ENCODE measurements around the gene ARHGAP18.
A peak's percentile ranks its signal among the peaks of the same experiment; 100 is the strongest.

The ARHGAP18 gene

DNA sequence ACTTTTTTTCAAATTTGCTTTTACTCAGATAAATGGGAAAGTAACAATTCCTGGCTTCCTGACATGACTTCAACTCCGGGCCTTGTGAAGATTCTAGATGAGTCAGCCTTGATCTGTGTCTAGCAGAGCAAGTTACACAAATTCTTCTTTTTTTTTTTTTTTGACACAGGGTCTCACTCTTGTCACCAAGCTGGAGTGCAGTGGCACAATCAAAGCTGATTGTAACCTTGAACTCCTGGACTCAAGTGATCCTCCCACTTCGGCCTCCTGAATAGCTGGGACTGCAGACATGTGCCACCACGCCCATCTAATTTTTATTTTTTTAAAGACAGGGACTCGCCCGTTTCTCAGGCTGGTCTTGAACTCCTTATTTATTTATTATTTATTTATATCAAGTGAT is 7.3 kb upstream of the ARHGAP18 start:
- ATAC-seq: no peak

DNA sequence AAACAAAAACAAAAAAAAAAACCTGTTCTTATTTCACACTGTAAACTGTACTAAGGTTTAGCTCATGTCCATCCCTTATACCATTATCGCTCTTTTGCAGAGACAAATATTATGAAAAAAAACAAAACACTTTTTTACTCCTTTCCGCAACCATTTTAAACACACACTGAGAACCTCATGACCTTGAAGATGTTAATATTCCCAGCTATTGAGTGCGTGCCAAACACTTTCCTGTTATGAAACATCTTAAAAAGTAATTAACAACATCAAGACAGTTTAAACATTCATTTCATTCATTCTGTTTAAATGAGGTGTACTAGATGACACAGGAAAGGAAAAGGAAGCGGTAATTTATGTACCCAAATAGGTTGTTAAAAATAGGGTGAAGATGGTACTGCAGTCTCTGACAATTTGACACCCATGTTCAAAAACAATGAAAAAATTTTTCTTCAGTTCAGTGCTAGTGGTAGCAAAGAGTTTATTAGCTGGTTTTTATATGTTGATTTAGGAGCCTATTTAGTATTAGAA is 3.9 kb upstream of the ARHGAP18 start:
- no peak for ATAC-seq

DNA sequence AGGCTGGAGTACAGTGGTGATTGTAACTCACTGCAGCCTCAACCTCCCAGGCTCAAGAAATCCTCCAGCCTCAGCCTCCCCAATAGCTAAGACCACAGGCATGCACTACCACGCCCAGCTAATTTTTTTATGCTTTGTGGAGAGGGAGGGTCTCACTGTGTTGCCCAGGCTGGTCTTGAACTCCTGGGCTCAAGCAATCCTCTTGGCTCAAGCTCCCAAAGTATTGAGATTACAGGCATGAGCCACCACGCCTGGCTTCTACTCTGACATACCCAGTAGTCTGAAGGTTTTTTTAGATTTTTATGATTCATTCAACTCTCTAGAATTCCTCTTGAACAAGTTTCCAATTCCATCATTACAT is 1.3 kb upstream of the ARHGAP18 start:
- ATAC-seq: no peak

DNA sequence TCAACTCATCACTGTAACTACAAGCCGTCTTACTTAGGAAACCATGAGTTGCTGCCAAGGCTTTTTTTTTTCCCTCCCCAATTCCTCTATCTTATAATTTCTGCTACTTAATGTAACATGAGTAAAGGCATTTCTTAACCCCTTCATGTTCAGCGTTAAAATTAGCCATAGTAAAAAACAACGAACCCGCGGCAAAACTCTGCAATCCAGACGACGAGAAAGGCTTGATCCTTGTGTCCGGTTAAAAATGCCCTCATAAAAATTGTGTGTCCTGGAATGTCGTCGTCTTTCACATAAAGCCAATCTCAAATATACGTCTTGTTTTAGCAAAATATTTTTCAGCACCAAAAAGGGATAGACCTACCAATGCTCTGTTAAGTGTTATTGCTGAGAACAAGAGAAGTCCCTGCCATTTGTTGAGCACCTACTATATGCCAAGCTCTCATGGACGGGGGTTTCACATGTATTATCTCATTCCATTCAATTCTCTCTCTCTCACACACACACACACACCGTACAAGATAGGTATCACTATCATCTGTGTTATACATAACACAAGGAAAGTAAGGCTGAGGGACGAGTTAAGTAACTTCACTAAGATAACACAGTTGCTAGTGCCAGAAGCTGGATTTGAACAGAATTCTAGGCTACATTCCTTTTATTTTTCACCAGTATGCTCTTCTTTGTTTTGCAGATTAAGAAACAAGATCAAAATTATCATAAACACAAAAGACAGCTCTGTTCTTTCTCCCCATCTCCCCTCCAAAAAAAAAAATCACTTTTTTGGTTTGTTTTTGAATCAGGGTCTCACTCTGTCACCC is 683 bp upstream of the ARHGAP18 start:
- ATAC-seq: no peak

DNA sequence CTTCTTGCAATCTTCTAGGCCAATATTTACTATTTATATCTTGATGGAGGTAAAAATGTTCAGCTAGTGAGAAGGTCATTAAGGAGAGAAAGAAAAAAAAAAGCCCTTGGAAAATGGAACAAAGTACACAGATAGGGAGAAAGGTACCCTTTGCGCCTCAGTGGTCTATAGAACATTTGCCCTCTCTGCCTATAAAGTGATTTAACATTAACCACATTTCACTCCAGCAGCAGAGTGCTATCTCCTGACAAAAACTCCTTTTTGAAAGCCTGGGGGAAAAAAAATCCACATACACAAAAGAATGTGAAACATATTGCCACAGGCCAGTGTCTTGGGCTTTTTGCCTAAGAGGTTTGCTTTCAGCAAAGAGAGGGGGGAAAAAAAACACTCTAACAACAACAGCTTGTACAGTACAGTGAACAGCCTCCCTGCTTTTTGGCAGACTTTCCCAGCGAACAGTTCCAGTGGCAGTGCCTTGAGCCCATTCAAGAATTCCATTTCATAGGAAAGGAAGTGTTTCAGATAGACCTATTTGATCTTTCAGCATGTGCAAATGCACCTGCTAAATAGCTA is 695 bp downstream of the ARHGAP18 start:
- ATAC-seq: no peak

DNA sequence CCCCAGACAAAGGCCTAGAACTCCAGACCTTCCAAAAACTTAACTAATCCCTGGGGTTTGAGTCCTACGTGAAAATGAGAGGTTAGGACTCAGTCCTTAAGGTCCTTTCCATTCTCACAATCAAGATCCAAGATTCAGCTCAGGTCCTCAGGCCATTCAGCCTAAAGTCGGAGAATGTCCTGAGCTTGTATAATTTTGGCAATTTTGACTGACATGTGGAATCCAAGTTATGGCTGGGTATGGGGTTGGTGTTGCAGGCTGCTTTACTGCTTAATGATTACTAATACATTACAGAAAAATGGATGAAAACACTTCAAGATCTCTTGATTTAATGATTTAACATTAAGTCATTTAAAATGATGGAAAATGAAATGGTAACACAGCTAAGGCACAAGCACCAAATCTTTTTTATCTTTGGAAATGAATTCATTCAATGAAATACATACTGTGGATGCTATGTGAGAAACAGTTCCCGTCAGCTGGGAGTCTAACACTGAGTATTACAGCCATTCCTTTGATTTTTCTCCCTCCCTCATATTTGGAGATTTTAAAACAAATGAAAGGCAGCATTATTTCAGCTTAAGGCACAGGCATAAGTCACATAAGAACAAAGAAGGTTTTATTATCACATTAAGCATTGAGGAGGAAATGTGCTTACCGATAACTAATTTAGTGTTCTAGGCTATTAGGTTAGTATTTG is 1.3 kb downstream of the ARHGAP18 start:
- no peak for ATAC-seq

DNA sequence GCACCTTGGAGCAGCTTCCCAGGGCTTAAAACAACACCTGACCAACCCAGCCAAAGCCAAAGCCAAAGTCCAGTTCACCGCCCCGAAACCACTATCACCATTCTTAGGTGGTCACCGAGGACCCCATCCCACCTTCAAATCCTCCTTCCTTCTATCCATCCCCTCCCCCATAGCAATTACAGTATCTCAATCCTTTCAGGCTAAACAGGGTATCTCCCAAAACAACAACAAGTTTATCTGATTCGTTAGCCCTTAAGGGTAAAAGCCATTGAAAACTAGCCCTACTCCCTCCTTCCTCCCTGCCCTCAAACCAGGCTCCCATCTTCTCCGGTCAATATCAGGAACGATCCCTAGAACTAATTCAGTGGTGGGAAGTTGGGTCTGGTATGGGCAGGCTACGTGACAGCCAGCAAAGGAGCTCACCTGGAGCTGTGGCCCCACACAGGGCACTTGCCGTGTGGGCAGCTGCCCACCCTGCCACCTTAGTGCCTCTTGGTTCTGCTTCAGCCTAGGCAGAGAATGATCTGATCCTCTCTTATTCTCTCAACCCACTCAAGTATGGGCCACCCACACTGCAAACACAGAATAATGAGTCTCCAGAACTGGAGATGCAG is 2.0 kb downstream of the ARHGAP18 start:
- ATAC-seq: no peak

DNA sequence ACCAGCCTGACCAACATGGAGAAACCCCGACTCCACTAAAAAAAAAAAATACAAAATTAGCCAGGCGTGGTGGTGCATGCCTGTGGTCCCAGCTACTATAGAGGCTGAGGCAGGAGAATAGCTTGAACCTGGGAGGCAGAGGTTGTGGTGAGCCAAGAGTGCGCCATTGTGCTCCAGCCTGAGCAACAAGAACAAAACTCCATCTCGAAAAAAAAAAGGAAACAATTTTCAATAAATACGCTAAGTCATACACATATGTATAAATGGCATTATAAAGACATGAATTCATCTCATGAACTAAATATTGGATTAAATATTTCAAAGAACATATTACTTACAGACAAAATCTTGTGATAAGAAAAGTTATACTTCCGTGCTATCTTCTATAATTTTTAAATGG is 2.9 kb downstream of the ARHGAP18 start:
- no peak for ATAC-seq

DNA sequence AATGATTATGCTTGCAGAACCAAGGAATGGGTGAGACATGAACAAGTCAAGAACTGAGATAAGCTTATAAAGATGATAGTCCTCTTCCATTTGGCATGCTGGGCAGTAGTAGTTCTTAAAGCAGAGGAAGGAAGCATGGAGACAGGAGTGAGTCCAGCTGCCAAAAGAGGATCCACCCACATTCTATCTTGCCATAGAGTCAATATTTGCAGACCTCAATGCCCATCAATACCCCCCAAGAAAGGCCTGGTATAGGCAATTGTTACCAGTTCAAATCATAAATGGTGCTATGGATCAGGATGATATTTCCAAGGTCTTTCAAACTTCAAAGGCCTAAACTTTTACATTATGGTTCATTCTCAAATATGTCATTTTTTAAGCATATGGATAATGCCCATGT is 4.8 kb downstream of the ARHGAP18 start:
- ATAC-seq: no peak

DNA sequence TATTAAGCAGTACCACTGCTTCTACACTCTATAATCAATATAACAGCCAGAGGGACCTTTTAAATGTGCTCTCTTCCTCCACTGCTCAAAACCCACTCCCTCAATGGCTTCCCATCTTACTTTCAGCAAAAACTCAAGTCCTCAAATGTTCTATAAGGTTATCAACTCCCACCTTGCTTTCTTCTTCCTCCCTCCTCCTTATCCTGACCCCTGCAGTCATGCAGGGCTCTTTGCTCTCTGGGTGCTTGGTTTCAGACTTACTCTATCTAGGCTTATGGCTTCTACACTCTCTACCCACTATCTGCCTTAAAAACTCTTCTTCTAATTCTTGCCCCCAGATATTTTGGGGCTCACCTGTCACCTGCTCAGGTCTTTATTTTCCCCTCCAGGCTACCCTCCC is 5.3 kb downstream of the ARHGAP18 start:
- no peak for ATAC-seq

DNA sequence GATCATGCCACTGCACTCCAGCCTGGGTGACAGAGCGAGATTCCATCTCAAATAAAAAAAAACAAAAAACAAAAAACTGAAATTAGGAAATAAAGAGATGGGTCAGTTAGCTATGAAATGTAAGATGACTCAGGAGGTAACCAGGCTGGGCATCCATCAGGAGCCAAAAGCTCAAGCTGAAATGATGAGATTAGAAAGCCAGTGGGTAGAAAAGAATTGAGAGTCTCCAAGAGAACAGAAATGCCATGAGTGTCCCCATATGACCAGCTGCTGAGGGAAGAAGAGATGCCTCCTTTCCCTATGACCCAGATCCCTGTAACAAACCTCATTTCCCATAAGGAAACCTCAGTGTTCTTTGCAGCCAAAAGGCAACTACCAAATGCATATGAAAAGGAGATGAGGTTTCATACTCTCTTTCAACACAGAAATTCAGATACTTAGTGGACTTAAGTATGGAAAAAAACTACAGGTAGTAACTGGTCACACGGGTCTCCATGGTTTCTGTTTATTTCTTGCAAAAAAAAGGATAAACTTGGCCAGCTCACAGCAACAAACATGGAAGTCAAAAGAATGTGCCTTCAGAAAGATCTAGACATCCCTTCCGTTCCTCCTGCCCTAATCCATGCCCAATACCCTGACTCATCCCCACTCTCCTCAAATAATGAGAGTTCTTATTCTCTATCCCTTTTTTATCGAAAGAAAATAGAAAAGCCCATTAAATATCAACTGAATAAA is 8.1 kb downstream of the ARHGAP18 start:
- ATAC-seq: no peak

DNA sequence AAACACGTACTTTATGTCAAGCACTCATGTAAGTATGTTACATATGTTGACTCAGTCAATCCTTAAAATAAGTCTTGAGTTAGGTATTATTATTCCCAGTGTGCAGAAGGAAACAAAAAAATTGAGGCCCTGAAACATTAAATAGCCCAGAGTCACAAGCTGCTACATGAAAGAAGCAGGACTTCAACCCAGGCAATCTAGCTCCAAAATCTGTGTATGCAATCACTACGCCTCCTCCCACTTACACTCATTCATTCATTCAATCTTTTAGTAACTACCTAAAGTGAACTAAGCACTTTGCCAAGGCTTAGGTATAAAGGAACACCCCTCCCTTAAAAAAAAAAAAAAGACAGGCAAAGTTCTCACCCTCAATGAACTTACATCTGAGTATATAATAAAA is 9.3 kb downstream of the ARHGAP18 start:
- no peak for ATAC-seq

DNA sequence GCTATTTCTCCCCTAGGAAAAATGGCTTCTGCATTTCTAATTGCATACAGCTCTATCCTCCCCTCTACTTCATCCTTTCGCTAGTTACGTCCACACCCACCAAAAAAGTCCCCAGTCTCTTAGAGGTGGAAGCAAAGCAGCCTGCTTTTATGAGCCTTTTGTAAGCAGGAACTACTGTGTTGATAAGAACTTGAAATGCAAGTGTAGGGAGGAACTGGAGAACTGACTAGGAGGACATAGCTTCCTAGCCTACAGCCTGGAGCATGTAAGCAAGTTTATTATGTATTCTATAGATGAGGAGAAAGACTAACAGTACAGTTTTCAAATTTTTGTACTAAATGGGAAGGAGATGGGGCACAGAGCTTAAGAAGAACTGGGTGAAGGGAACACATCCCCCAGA is 10.3 kb downstream of the ARHGAP18 start:
- no peak for ATAC-seq

DNA sequence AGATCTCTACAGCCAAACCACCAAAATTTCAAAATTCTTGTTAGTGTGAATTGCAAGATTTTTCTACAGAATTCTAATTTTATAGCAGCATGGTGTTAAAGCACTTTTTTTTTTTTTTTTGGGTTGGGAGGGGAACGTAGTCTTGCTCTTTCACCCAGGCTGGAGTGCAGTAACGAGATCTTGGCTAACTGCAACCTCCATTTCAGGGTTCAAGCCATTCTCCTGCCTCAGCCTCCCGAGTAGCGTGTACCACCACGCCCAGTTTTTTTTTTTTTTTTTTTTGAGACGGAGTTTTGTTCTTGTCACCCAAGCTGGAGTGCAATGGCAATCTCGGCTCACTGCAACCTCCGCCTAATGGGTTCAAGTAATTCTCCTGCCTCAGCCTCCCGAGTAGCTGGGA is 11.5 kb downstream of the ARHGAP18 start:
- ATAC-seq: no peak

DNA sequence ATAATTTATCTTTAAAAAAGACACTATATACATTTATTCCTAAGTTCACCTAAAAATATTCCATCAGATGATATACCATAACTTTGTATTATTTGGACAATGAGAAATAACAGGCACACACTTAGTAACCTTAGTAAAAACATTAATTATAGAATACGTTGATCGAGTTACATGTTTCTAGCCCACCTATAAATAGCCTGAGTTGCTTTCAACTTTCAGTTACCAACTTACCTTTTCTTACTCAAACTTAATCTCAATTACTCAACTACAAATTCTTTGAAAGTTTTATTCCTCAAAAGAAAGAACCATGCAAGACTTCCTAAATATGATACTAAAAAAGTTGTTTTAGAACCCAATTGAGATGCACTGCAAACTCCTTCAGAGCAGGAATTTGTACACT is 12.2 kb downstream of the ARHGAP18 start:
- no peak for ATAC-seq

DNA sequence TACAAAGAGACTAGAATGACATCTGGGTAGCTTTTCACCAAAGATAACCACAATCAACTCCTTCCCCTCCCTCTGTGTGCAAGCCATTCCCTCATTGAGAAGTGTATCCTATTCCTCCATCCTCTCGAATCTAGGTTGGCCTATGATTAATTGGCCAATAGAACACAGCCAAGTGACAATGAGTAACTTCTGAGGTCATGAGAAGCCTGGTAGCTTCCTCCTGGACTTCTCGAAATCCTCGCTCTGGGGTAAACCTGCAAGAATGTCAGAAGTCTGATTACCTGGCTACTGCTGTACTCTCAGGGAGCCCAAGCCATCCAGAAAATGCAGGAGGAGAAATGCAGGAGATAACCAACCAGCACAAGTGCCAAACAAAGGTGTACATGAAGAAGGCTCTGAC is 13.1 kb downstream of the ARHGAP18 start:
- no peak for ATAC-seq

DNA sequence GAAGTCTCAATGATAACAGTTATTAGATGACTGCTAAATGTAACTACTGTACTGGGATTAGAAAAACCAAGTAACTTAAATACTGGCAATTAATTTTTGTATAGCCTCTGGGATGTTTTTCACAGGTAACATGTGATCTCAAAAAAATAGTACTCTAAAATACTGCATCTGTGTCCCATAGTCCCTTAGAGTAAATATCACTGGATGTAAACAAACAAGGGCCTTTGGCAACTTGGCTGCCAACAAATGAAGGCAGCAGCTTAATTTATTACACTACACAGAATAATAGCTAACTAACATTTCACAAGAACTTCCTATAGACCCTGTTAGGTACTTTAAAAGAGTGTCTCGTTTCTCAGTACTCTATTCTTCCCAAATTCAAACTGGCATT is 14.0 kb downstream of the ARHGAP18 start:
- ATAC-seq: no peak

DNA sequence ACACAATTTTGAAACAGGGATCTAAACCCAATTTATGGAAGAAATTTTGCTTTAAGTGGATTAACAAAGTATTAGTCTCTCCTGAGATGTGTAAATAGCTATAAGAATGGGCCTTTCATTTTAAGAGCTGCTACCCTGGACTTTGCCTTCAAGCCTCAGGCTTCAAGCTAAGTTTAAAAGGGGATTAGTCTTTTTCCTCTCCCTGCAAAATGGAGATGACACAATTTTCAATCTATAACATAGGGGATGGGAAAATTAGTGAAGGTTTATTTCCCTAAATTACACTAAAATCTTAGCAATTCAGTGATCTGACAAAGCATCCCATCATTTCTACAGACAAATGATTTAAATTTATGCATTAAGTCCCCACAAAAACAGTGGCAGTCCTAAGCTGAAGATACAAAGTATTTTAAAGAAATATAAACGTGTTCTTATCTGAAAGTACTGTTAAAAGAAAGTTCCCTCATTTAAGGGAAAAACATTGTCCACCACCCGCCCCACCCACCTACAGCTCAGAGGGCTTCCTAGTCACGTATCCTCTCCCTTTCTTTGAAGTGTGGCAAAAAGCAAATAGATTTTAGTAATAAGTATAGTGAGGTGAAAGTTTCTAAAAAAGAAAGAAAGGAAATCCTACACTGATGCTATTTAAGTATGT is 14.5 kb downstream of the ARHGAP18 start:
- ATAC-seq: peak; percentile 55 to 71

DNA sequence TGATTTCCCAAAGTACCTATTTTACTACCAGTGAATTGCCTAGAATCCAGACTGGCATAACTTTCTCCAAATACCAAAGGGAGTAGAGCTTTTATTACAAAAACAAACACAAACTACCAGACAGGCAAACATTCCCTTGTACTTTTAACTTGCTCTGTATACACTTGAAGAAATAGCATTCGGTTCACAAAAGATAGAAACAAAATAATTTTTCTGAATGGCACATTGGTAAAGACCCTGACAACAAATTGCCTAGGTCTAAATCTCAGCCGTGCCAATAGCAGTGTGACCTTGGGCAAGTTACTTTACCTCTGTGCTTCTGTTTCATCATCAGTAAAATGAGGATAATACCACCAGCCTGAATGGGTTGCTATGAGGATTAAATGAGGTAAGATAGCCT is 15.9 kb downstream of the ARHGAP18 start:
- no peak for ATAC-seq

DNA sequence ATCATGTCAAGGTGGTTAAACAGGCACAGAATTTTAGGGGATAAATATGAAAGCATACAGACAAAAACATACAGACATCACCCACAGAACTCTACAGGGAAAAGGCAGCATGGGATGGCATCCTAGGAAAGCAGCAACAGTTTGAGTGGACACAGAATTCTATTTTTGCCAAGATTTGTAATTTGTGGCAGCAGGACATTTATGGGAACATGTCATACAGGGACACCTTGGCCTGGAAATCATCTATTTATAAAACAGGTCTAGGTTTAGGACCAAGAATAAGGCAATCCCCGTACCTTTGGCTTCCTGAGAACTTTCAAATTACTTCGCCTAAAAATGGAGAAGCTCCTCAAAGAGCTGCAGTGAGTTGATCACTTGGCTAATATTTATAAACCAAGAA is 17.5 kb downstream of the ARHGAP18 start:
- ATAC-seq: no peak

DNA sequence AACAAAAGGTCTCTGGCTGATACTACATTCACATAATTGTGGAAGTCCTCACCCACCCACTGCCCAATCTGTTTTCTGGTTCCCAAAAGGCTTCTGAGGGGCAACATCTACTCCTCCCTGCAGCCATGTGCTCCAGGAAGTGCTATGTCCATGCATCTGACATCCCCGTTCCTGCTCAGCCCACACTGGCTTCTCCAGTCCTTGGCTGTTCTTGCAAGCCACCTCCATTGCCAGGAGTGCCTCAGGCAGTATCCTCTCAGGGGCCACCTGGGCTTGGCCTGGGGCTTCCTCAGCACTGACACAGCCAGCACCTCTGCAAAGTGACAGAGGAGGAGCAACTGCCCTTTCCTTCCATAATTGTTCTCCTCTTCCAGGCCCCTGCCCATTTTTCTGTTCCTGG is 18.3 kb downstream of the ARHGAP18 start:
- no peak for ATAC-seq

DNA sequence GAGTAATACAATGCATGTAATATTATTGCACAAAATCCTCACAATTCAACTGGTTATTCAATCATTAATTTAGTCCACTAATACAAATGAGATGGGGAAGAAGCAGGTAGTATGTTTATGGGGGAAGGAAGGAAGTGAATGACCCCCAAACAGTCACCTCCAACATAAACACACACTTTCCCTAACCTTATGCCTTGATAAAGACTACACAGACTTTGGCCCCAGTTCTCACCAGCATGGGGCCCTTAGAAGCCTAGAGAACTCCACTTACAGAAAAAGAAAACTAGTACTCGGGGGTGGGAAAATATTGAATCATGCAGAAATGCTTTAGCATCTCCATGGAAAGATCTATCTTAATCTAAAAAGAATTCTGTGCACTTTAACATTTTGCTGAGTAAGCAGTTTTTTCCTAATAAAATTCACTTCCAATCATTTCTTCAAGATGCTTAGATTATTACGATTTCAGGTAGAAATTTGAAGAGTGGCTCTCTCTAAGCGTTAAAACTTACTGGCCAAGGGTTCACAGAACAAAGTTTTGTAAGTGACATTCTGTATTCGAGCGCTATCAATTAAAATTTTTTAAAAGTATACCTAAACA is 18.8 kb downstream of the ARHGAP18 start:
- no peak for ATAC-seq
